ENCODE results near the gene KRTAP4-2.

DNA sequence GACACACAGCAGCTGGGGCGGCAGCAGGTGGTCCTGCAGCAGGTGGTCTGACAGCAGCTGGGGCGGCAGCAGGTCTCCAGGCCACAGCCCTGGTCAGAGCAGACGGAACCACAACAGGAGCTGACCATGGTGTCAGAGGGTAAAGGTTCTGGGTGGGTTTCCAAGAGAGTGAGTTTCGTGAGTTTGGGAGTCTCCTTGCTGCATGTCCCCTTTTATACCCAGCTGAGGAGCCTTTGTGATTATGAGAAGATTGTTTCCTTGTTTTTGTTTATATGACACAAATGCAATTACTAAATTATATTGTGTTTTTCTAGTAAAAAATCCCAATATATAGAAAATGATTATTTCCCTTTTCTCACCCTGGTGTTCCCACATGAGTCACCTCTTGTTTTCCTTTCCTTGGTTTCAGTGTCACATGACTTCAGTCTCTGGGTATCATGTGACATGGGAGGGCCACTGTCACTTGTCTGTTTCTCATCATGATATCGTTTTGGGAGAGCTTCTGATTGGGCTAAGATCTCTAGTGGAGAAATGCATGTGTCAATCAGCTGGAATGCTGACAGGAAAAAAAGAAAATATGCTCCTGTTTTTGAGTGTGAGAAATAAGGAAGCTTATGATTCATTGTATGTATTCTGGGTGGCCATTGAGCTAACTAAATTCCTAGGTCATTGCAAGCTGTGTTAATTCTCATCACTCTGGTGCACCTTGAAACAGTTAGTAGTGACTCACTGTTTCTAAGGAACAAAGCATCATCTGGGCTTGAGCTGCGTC, 37.5 kb downstream of the KRTAP4-2 start, which contains the start of gene KRTAP4-6:
- TF ChIP-seq EZH2 (IDR thresholded peaks at IDR 0.05; ENCODE audit: borderline replicate concordance, insufficient read depth, low read depth, low read length, poor library complexity, severe bottlenecking), result no peak
- TF ChIP-seq, protein P1, sequence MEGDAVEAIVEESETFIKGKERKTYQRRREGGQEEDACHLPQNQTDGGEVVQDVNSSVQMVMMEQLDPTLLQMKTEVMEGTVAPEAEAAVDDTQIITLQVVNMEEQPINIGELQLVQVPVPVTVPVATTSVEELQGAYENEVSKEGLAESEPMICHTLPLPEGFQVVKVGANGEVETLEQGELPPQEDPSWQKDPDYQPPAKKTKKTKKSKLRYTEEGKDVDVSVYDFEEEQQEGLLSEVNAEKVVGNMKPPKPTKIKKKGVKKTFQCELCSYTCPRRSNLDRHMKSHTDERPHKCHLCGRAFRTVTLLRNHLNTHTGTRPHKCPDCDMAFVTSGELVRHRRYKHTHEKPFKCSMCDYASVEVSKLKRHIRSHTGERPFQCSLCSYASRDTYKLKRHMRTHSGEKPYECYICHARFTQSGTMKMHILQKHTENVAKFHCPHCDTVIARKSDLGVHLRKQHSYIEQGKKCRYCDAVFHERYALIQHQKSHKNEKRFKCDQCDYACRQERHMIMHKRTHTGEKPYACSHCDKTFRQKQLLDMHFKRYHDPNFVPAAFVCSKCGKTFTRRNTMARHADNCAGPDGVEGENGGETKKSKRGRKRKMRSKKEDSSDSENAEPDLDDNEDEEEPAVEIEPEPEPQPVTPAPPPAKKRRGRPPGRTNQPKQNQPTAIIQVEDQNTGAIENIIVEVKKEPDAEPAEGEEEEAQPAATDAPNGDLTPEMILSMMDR (IDR thresholded peaks at IDR 0.05), result no peak
